ENCODE measurements around the gene SPATA31E1. TPM values are rescaled to one million over a fixed set of nuclear protein-coding genes. Genes with fewer than 3 reads are reported as not detected.
"Not testable (repeated sequence)": the region's sequence is repeated elsewhere in the genome, so short reads cannot be mapped to it uniquely, and the experiment has no call there.

SPATA31E1 gene
- polyA plus RNA-seq, 1 donor (not counting 4 experiments of a cell fraction or from before 2014, with no cell fraction given) = not detected

DNA sequence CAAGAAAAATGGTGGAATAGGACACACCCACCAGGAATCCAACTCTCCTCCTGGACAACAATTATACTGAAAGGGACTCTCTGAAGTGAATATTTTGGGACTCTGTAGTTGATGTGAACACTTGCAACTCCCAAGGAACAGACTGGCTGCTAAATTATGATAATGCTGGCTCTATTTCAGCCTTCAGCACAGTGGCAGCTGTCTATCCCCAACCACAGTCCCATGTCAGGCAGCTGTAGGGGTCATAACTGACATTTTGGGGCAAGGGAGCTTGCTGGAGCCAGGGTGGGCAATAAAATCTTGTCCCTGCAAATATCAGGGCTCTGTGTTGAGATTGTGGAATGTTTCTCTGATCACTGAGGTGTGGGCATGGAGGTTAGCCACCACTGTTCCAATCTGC lies 14.2 kb downstream of the SPATA31E1 start:
- no peaks in the 10 kb centered on the region for H4K20me1 ChIP-seq (ENCODE audit: control insufficient read depth, extremely low read depth, insufficient read depth, low read length)
- H3K4me1 ChIP-seq (ENCODE audit: control insufficient read depth, extremely low read depth, insufficient read depth, low read length) = no peaks in the 10 kb centered on the region
- no peak overlapping the region for H3K4me3 ChIP-seq (ENCODE audit: control insufficient read depth in 2 of 3, extremely low read depth in 1 of 3, insufficient read depth in 2 of 3, low read depth in 1 of 3, low read length in 3 of 3)
- FAIRE-seq (no peak), DNase-seq (ENCODE audit: low read depth, low spot score) (no peak)
- H3K9me3 ChIP-seq (ENCODE audit: control insufficient read depth, low read depth, low read length) = no peaks in the 10 kb centered on the region
- dilution Hi-C loops (cut with MboI; ENCODE audit: extremely low pct_ligation_motif_present, low sequenced_read_pairs) = no loop called here
- H3K36me3 ChIP-seq (ENCODE audit: control insufficient read depth in 2 of 2, extremely low read depth in 1 of 2, insufficient read depth in 2 of 2, low read length in 2 of 2) = no peaks in the 10 kb centered on the region
- no peak overlapping the region for H3K4me2 ChIP-seq (ENCODE audit: control insufficient read depth, extremely low read depth, insufficient read depth, low read depth, low read length)
- no peak overlapping the region for H3K27ac ChIP-seq (ENCODE audit: control insufficient read depth, insufficient read depth, low read length)
- H3K27me3 ChIP-seq (ENCODE audit: control insufficient read depth, extremely low read depth, insufficient read depth, low read length) = no peaks in the 10 kb centered on the region
- H2AFZ ChIP-seq (ENCODE audit: control insufficient read depth, low read length) = no peak overlapping the region
- H3K79me2 ChIP-seq (ENCODE audit: control insufficient read depth, insufficient read depth, low read length) = no peaks in the 10 kb centered on the region
- no peaks in the 10 kb centered on the region for H3K9me1 ChIP-seq (ENCODE audit: control insufficient read depth, extremely low read depth, insufficient read depth, low read length)
- no peak overlapping the region for H3K9ac ChIP-seq (ENCODE audit: control insufficient read depth, extremely low read depth, insufficient read depth, low read length)
- no peak for TF ChIP-seq EZH2 (IDR thresholded peaks at IDR 0.05; ENCODE audit: low read length)
- TF ChIP-seq CTCF (optimal IDR thresholded peaks at IDR 0.05 in 1 of 3, IDR thresholded peaks at IDR 0.05 in 1 of 3, conservative IDR thresholded peaks at IDR 0.05 in 1 of 3; ENCODE audit: extremely low read depth in 1 of 3, insufficient read depth in 2 of 3, low read length in 3 of 3) = no peak

GRCh38 chr9:87898151-87898550 lies 15.5 kb downstream of the SPATA31E1 start:
- Histone ChIP-seq H3K9ac (ENCODE audit: control insufficient read depth, extremely low read depth, insufficient read depth, low read length) (no peak overlapping the region), H3K9me1 (ENCODE audit: control insufficient read depth, extremely low read depth, insufficient read depth, low read length) (no peaks in the 10 kb centered on the region), H4K20me1 (ENCODE audit: control insufficient read depth, extremely low read depth, insufficient read depth, low read length) (no peaks in the 10 kb centered on the region), H3K27me3 (ENCODE audit: control insufficient read depth, extremely low read depth, insufficient read depth, low read length) (no peaks in the 10 kb centered on the region), H3K4me3 (ENCODE audit: control insufficient read depth in 2 of 3, extremely low read depth in 1 of 3, insufficient read depth in 2 of 3, low read depth in 1 of 3, low read length in 3 of 3) (no peak overlapping the region), H3K4me2 (ENCODE audit: control insufficient read depth, extremely low read depth, insufficient read depth, low read depth, low read length) (no peak overlapping the region), H3K36me3 (ENCODE audit: control insufficient read depth in 2 of 2, extremely low read depth in 1 of 2, insufficient read depth in 2 of 2, low read length in 2 of 2) (no peaks in the 10 kb centered on the region), H2AFZ (ENCODE audit: control insufficient read depth, low read length) (no peak overlapping the region), H3K27ac (ENCODE audit: control insufficient read depth, insufficient read depth, low read length) (no peak overlapping the region), H3K9me3 (ENCODE audit: control insufficient read depth, low read depth, low read length) (no peaks in the 10 kb centered on the region), H3K79me2 (ENCODE audit: control insufficient read depth, insufficient read depth, low read length) (no peaks in the 10 kb centered on the region), H3K4me1 (ENCODE audit: control insufficient read depth, extremely low read depth, insufficient read depth, low read length) (no peaks in the 10 kb centered on the region)
- no peak for TF ChIP-seq EZH2 (IDR thresholded peaks at IDR 0.05; ENCODE audit: low read length)
- TF ChIP-seq CTCF (optimal IDR thresholded peaks at IDR 0.05 in 1 of 3, IDR thresholded peaks at IDR 0.05 in 1 of 3, conservative IDR thresholded peaks at IDR 0.05 in 1 of 3; ENCODE audit: extremely low read depth in 1 of 3, insufficient read depth in 2 of 3, low read length in 3 of 3) = no peak
- FAIRE-seq (no peak), DNase-seq (ENCODE audit: low read depth, low spot score) (no peak)
- dilution Hi-C loops (cut with MboI; ENCODE audit: extremely low pct_ligation_motif_present, low sequenced_read_pairs) = no loop called here

GRCh38 chr9:87902371-87902770 lies 19.7 kb downstream of the SPATA31E1 start:
- H3K27ac ChIP-seq (ENCODE audit: control insufficient read depth, insufficient read depth, low read length); H4K20me1 ChIP-seq (ENCODE audit: control insufficient read depth, extremely low read depth, insufficient read depth, low read length); H3K36me3 ChIP-seq (ENCODE audit: control insufficient read depth in 2 of 2, extremely low read depth in 1 of 2, insufficient read depth in 2 of 2, low read length in 2 of 2); FAIRE-seq; H3K27me3 ChIP-seq (ENCODE audit: control insufficient read depth, extremely low read depth, insufficient read depth, low read length); H3K4me3 ChIP-seq (ENCODE audit: control insufficient read depth in 2 of 3, extremely low read depth in 1 of 3, insufficient read depth in 2 of 3, low read depth in 1 of 3, low read length in 3 of 3); H3K9me3 ChIP-seq (ENCODE audit: control insufficient read depth, low read depth, low read length); DNase-seq (ENCODE audit: low read depth, low spot score); H3K79me2 ChIP-seq (ENCODE audit: control insufficient read depth, insufficient read depth, low read length); H3K4me1 ChIP-seq (ENCODE audit: control insufficient read depth, extremely low read depth, insufficient read depth, low read length); H3K9ac ChIP-seq (ENCODE audit: control insufficient read depth, extremely low read depth, insufficient read depth, low read length); H3K9me1 ChIP-seq (ENCODE audit: control insufficient read depth, extremely low read depth, insufficient read depth, low read length); H3K4me2 ChIP-seq (ENCODE audit: control insufficient read depth, extremely low read depth, insufficient read depth, low read depth, low read length); dilution Hi-C loops (cut with MboI; ENCODE audit: extremely low pct_ligation_motif_present, low sequenced_read_pairs); H2AFZ ChIP-seq (ENCODE audit: control insufficient read depth, low read length): not testable (repeated sequence)
